Peyer's patch (tissue), 4 donors: Measurements from ENCODE around the gene RABGEF1.
"Not testable (repeated sequence)": the region's sequence is repeated elsewhere in the genome, so short reads cannot be mapped to it uniquely, and the experiment has no call there.

Source experiments
- CTCF ChIP-seq, 6 experiments: fragments of 450-650 bp in 4 of 6; fragments of 200-600 bp in 2 of 6; sonication (generic) in 1 of 6; IDR thresholded peaks; one replicate each; pipeline ENCODE4 v1.5.1; 2017 to 2019; ENCODE audit warnings: antibody characterized with exemption in 6 of 6, mild to moderate bottlenecking in 3 of 6, moderate library complexity in 1 of 6
- POLR2A ChIP-seq, 2 donors: fragments of 450-650 bp; IDR thresholded peaks; one replicate each; pipeline ENCODE4 v1.5.1; 2017; ENCODE audit warnings: antibody characterized with exemption in 2 of 2, mild to moderate bottlenecking in 2 of 2, moderate library complexity in 2 of 2

GRCh38 chr7:66765322-66766025 is 24.9 kb downstream of the RABGEF1 start:
- TF ChIP-seq POLR2A, CTCF (IDR thresholded peaks at IDR 0.05): not testable (repeated sequence)
